Endometrium (tissue), 2 donors: ENCODE measurements around the gene PET100.
"Not testable (repeated sequence)": the region's sequence is repeated elsewhere in the genome, so short reads cannot be mapped to it uniquely, and the experiment has no call there.

Experiments
- FAIRE-seq: peaks from 2 replicates; lab custom pipeline; 2012; peaks lifted over from hg19 to GRCh38; lab: Jason Lieb, UNC
- donor health status: control.
- donor health status: control.

The PET100 gene

DNA sequence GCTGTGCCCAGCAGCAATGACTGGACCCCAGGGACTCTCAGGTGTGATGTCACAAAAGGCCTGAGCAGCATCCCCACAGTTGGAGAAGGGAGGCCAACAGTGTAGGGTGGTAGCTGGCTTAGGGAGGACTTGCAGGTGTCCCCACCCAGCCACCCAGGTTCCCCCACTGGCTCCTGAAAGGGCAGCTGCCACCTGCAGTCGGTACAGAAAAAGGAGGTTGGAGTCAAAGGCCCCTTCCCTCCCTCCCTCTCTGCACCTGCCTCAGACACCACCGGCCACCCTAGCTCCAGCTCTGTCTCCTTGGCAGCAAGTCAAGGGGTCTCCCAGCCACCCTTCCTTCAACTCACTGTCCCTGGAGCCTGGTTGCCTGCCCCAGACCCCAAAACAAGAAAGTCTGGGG lies 4.1 kb downstream of the PET100 start, which contains the start of gene PCP2:
Gene PCP2 (minus strand): TSS at position 22 of the 400 bp plus-strand sequence. CDS start 262 bp downstream, outside the sequence.
- no peak for FAIRE-seq

DNA sequence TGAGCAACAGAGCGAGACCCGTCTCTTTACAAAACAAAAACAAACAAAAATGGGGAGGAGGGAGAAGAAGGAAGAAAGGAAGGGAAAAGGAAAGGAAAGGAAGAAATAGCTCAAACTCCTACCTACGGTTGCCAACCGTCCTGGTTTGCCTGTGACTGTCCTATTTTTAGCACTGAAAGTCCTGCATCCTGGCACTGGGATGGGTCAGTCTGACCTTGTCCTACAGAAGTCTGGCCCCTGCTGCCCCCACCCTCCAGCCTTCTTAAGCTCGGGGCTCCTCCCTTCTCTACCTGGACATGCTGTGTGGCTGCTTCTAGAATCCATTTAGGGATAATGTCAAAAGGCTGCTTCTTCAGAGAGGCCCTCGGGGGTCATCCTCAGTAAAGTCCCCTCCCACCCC lies 6.1 kb downstream of the PET100 start:
- FAIRE-seq: no peak

DNA sequence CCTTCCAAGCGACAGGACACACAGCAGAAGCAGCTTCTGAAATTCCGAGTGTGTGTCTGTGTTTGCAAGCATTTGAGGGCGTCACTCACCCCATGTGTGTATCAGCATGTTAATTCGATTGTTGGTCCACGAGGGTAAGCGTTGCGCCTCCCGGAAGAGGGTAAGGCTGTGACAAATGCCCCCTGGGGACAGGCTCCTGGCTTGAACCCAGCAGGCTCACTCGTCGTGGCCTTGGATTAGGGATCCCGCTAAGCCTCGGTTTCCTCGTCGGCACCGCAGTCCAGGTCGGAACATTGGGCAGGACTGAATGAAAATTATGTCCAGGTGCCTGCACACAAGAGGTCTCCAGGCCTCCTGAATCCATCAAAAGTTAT lies 6.7 kb downstream of the PET100 start:
- FAIRE-seq: no peak

DNA sequence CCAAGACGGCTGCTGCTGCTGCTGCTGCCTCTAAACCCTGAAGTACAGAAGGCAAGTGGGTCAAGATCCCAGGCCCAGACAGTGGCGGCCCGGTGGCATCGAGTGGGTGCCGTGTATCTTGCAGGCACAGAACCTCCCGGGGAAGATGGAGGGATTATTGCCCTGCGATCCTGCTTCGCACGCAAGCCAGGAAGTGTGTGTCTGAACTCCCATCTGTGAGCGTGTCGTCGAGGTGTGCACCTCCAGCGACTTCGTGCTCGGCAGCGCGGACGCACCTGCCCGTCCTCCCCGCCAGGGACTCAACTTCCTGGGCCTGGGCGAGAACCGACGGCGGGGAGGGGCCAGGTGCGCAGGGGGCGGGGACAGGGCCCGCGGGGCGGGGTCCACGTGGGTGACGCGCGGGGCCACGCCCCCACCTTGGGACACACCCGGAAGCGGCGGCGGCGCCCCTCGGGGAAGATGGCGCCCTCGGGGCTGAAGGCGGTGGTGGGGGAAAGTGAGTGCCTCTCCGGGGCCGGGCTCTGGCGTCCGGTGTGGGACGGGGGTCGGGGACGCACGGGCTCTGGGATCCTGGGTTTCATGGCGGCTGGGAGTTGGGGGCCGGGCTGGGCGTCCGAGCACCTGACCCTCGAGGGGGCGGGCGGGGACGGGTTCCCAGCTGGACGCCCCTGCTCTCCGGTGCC lies 7.2 kb downstream of the PET100 start, which contains the start of gene STXBP2:
Gene STXBP2 (plus strand): TSS at position 420 of the 683 bp plus-strand sequence. CDS start 40 bp downstream, at position 460.
- FAIRE-seq: no peak

DNA sequence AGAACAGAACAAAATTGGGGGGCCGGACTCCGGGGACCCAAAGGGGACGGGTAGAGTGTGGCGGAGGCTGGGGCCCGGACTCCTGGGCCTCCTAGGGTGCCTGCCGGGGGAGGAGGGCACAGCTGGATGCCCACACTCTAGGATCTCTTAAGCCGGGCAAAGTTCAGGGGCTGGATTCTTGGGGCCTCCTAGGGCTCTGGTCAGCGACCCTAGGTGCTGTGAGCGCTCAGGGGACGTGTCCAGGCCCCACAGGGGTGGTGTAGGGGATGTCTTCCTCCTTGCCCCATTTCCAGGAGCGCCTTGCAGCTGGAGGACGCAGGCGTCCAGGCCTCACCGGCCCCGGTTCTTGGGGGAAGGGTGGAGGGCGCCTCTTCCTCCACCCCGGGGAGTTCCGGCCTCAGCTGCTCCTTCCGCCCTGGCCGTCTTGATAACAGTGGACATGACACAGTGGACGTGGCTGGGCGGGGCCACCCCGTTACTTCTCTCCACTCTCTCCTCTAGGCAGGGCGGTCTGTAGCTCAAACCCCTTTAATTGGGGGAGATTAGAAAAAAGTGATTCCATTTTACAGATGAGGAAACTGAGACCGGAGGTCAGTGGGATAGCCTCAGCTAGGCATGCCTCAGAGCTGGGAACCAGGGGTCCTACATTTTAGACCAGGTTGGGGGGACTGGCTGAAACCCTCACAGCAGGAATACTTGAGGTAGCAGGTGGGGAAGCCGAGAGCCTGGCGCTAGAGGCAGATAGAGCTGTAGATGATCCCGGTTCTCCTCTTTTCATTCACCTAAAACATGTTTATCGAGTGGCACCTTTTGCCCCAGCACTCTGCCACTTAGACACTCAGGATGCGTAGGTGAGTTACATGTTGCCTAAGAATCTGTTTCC lies 8.0 kb downstream of the PET100 start:
- FAIRE-seq: no peak

DNA sequence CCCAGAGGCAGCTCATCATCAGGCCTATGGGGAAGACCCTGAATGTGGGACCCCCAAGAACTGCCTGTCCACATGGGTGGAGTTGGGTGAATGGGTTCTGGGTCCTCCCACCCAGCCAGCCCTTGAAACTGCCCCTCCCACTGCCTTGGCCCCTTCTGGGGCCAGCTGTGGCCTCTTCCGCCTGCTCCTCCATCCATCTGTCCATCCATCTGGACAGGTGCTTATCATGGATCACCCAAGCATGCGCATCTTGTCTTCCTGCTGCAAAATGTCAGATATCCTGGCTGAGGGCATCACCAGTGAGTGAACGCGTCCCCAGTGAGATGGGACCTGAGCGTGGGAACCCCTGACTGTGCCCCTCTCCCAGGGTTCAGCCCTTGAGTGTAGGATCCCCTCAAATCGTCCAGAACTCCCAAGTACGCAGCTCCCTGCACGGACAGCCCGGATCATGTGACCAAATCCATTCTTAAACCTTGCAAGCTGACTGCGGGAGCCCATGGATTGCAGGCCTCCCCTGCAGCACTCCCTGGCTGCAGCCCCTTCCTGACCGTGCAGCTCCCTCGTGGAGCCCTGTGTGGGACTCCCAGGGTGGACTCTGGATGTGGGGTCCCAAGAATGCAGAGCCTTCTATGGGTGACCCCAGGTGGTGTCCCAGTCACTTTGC lies 9.3 kb downstream of the PET100 start:
- no peak for FAIRE-seq

DNA sequence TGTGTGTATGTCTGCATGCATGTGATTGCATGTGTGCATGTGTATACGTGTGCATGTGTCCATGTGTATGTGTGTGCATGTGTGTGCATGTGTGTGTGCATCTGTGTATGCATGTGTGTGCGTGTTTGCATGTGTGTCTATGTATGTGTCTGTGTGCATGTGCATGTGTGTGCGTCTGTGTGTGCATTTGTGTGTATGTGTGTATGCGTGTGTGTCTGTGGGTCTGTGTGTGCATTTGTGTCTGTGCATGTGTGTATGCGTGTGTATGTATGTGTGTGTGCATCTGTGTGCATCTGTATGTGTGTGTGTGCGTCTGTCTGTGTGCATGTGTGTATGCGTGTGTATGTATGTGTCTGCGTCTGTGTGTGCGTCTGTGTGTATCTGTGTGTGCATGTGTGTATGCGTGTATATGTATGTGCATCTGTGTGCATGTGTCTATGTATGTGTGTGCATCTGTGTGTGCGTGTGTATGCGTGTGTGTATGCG lies 10.3 kb downstream of the PET100 start:
- FAIRE-seq: no peak

DNA sequence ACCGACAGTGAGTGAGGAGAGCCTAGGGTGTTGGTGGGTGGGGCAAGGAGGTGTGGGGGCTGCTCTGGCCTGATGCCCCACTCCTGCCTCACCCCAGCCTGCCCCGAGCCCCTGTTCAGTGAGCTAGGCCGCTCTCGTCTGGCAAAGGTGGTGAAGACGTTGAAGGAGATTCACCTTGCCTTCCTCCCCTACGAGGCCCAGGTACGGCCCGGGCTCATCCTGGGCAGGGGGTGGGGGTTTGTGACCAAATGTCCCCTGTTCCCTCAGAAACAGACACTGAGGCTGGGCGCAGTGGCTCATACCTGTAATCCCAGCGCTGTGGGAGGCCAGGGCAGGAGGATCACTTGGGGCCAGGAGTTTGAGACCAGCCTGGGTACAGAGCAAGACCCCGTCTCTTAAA lies 11.2 kb downstream of the PET100 start:
- FAIRE-seq: no peak

DNA sequence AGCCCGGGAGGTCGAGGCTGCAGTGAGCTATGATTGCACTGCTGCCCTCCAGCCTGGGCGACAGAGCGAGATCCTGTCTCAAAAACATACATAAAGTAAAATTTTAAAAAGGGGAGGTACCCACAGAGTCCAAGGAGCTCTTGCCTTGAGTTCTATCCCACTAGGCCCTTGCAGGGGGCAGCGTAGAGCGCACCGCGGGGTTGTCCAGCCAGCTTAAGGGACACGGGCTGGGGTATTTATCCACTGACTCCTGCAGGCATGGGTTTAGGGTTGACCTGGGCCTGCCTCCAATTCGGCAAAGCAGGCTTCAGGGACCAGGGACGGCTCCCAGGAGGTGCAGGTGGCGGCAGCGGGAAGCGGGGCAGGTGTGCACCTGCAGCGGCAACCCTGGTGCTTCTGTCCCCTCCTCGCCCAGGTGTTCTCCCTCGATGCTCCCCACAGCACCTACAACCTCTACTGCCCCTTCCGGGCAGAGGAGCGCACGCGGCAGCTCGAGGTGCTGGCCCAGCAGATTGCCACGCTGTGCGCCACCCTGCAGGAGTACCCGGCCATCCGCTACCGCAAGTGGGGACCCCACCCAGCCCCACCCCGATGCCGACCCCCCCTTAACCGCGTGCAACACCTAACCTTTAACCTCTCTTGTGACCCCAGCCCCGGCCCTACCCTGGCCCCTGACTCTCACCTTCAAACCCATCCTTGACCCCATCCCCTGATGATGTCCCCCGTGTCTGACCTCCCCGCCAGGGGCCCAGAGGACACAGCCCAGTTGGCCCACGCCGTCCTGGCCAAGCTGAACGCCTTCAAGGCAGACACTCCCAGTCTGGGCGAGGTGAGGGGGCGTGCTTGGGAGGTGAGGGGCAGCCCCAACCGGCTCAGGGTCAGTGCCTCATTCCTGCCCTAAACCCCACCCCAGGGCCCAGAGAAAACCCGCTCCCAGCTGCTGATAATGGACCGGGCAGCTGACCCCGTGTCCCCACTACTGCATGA lies 12.0 kb downstream of the PET100 start:
- FAIRE-seq: no peak

DNA sequence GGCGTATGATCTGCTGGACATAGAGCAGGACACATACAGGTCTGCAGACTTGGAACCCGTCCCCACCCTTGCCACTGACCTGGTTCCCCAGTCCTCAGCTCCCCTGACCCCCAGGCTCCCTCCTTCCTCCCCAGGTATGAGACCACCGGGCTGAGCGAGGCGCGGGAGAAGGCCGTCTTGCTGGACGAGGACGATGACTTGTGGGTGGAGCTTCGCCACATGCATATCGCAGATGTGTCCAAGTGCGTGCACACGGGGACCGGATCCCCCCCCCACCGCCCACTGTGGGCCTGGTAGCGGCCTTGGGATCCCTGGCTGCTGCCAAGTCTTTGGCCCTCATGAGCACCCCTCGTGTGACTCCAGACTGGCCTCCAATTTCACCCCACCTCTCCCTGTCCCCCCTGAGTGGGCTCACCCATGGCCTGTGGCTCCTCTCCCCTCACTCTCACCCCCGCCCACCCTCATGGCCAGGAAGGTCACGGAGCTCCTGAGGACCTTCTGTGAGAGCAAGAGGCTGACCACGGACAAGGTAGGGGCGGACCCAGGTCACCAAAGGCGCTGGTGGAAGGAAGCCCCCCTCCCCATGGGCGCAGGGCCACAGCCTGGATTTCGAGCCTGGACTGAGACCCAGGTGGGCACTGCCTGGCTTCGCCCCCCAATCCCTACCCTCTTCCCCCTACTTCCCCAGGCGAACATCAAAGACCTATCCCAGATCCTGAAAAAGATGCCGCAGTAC lies 12.9 kb downstream of the PET100 start:
- FAIRE-seq: no peak

DNA sequence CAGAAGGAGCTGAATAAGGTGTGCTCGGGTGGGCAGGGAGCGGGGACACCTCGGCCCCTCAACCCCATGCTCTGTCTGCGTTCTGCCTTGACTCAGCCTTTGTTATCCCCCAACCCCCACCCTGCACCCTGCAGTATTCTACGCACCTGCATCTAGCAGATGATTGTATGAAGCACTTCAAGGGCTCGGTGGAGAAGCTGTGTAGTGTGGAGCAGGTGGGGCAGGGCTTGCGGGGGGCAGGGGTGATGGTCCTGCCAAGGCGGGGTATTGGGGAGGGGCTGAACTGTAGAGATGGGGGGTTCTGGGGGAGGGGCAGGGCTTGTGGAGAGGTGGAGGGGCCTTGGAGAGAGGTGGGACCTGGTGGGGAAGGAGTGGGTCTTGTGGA lies 13.4 kb downstream of the PET100 start:
- no peak for FAIRE-seq

DNA sequence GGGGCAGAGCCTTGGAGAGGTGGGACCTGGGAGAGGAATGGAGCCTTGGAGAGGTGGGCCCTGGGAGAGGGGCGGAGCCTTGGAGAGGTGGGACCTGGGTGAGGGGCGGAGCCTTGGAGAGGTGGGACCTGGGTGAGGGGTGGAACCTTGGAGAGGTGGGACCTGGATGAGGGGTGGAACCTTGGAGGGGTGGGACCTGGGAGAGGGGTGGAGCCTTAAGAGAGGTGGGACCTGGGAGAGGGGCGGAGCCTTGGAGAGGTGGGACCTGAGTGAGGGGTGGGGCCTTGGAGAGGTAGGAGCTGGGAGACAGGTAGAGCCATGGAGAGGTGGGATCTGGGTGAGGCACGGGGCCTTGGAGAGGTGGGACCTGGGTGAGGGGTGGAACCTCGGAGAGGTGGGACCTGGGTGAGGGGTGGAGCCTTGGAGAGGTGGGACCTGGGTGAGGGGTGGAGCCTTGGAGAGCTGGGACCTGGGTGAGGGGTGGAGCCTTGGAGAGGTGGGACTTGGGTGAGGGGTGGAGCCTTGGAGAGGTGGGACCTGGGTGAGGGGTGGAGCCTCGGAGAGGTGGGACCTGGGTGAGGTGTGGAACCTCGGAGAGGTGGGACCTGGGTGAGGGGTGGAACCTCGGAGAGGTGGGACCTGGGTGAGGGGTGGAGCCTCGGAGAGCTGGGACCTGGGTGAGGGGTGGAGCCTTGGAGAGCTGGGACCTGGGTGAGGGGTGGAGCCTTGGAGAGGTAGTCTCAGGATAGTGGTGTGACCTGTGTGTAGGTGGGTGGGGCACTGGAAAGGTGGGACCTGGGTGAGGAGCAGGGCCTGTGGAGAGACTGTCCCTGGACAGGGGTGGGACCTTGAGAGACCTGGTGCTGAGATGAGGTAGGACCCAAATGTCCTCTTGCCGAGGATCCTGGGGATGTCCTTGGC lies 14.3 kb downstream of the PET100 start:
- FAIRE-seq: not testable (repeated sequence)

DNA sequence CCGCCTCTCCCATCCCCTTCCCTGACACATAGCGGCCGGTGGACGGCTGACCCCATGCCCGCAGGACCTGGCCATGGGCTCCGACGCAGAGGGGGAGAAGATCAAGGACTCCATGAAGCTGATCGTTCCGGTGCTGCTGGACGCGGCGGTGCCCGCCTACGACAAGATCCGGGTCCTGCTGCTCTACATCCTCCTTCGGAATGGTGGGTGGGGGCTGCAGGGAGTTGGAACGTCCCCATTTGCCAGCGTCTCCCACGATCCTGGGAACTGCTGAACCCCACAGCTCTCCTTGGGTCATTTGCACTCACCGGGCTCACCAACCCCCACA lies 14.9 kb downstream of the PET100 start:
- FAIRE-seq: no peak

DNA sequence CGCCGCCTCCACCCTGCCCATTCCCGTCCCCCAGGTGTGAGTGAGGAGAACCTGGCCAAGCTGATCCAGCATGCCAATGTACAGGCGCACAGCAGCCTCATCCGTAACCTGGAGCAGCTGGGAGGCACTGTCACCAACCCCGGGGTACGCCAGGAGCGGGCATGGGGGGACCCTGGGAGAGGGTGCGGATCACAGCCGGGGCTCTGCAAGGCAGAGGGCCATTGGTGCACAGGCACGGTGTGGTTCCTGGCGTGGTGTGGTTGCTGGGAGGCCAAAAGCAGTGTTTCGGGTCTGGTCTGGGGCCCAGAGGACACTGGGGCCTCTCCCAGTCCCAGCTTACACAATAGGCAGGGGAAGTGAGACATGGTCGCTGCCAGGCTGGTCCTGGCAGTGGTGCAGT lies 15.6 kb downstream of the PET100 start:
- no peak for FAIRE-seq

DNA sequence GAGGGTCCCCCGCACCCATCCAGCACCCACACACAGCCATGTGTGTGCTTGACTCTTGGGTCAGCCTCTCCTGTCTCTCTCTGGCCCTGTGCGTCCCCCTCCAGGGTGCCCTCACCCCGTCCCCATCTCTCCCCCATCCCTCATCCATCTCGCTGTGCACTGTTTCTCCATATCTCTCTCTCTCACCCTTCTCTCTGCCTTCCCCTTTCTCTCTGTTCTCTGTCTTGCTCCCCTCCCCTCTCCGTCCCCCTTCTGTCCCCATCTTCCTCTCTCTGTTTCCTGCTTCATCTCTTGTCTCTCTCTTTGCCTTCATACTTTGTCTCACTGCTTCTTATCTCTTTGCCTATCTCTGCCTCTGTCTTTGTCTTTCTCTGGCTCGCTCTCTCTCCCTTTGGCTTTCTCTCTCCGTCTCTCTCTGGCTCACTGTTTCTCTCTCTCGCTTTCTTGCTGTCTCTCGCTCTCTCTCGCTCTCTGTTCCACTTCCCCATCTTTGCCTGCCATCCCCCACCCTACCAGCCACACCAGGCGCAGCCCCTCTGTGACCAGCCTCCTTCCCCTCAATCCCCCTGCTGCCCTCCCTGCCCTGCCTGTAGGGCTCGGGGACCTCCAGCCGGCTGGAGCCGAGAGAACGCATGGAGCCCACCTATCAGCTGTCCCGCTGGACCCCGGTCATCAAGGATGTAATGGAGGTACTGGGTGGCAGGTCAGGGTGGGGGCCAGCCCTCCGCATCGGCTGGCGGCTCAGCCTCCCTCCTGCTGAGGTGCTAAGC lies 16.2 kb downstream of the PET100 start:
- no peak for FAIRE-seq

DNA sequence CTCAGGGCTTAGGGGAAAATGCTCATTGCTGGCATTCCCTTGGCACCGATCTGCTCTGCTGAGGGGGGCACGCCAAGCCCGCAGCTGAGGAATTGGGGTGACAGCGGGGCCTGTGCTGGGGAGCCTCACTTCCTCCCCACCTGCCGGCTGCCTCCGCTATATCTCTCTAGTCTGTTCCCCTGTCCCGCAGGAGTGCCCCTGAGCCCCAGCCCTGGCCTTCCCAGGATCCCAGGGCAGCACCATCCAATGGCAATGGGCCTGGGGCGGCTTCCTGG lies 16.8 kb downstream of the PET100 start:
- no peak for FAIRE-seq

DNA sequence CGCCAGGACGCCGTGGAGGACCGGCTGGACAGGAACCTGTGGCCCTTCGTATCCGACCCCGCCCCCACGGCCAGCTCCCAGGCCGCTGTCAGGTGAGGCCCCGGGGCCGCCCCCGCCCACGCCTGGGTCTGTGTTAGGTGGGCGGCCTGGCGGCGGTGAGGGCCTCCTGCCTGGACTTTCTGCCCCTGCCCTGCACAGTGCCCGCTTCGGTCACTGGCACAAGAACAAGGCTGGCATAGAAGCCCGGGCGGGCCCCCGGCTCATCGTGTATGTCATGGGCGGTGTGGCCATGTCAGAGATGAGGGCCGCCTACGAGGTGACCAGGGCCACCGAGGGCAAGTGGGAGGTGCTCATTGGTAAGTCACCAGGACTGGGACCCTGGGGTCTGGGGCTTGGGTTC lies 17.6 kb downstream of the PET100 start:
- no peak for FAIRE-seq

DNA sequence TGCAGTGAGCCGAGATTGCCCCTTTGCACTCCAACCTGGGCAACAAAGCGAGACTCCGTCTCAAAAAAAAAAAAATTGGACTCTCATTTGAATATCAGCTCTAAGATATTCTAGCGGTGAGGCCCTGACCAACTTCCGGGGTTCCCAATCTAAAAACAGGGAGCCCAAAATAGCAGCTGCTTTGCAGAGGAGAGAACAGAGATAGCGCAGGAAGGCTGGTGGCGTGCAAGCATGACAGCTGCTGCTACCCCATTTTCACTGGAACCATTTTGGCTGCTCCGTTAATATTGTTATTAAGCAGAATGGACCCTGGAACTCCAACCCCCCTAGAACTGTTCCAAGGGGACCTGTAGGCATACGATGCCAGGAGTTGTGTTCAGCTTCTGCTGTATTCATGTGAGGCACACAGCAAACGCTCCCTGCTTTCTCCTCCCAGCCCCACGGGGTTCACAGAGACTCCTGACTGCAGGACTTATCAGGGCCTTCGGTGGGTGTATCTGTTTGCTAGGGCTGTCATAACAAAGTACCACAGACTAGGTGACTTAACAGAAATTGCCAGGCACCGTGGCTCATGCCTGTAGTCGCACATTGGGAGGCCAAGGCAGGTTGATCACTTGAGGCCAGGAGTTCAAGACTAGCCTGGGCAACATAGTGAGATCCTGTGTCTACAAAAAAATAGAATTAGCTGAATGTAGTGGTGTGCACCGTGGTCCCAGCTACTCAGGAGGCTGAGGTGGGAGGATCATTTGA lies 18.8 kb downstream of the PET100 start:
- FAIRE-seq: no peak

DNA sequence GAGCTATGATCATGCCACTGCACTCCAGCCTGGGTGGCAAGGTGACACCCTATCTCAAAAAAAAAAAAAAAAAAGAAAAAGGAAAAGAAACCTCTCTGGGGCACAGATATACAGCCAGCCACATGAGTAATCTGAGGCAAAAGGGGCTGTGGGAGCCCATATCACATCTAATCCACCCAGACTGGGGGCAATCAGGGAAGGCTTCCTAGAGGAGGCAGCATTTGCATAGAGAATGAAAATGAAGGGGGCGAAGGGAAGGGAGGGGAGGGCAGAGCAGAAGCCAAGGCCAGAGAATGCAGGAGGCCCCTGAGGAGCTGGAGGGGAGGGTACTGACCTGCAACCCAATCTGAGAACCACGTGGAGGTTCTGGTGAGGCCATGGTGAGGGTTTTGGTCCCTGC lies 20.6 kb downstream of the PET100 start:
- no peak for FAIRE-seq
